Middle frontal gyrus (tissue), 1 donor: ENCODE data around the gene CEMP1.

Experiments used
- DNase-seq: peaks from one replicate; pipeline ENCODE4 v3.0.0-alpha.2; 2015; ENCODE audit warnings: low spot score; ENCODE audit errors: extremely low spot score

The CEMP1 gene

DNA sequence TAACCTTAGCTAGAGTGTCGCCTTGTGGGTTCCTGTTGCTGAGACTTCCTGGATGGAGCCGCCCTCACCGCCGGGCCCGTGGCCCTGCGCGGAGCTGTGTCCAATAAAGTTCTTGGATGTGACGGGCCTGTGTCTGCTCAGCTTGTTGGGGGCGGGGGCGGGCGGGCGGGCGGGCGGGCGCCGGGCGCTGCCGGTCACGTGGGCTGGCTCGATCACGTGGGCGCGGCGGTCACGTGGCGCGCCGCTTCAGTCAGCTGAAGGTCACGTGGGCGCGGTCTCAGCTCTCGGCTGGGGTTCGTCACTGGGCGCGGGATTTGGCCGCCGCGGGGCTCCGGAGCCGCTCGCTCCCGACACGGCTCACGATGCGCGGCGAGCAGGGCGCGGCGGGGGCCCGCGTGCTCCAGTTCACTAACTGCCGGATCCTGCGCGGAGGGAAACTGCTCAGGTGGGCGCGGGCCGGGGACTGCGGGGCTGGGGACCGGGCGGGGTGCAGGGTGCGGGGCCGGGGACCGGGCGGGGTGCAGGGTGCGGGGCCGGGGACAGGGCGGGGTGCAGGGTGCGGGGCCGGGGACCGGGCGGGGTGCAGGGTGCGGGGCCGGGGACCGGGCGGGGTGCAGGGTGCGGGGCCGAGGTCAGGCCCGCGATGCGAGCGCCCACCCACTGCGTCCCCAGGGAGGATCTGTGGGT, 11.0 kb downstream of the CEMP1 start, which contains the start of gene AMDHD2:
AMDHD2 (plus strand) TSS at position 275 of the 687 bp plus-strand sequence; CDS start at position 363, 88 bp downstream.
- peak; percentile 69 for DNase-seq

GRCh38 chr16:2519711-2520080, 11.5 kb downstream of the CEMP1 start:
- no peak for DNase-seq

- DNase-seq = no peak
These were observed 12.1 kb downstream of the CEMP1 start for GRCh38 chr16:2518823-2519710.

GRCh38 chr16:2517954-2518605, 13.1 kb downstream of the CEMP1 start:
- DNase-seq = no peak

DNA sequence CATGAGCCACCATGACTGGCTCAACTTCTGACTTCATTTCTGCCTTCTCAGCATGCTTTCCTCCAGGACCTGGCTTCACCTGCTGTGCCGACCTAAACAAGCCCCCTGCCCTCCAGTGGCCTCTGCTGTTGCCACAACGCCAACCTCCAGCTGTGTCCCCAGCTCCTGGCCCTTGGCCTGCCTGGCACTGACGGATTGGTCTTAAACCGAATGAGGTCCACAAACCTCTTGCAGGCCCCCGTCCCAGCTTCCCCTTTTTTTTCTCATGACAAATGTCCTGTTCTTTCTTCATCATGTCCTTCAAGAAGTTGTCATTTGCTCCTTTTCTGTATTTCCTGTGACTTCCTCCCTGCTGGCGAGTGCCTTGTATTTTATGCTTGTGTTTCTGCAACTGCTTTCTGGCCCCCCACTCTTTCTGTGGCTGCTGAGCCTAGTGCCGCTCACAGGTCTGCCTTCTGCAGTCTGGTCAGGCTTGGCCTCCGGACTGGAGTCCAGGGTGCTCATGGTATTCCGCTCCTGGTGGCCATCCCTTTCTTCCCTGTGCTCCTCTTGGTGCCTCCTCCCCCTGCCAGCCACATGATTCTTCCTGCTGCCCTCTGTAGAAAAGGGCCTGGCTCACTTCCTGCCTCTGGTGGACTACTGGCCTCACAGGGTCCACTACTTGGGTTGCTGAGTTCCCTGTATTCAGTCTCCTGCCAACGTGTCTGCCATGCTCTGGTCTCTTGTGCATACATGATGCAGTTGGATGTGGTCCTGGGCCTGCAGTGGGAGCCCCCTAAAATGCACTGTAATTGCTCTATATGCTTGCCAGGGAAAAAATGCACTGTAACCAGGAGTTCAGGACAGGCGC, 14.6 kb downstream of the CEMP1 start:
- no peak for DNase-seq

- DNase-seq = no peak
These were observed 15.9 kb downstream of the CEMP1 start for GRCh38 chr16:2515180-2515851.

DNA sequence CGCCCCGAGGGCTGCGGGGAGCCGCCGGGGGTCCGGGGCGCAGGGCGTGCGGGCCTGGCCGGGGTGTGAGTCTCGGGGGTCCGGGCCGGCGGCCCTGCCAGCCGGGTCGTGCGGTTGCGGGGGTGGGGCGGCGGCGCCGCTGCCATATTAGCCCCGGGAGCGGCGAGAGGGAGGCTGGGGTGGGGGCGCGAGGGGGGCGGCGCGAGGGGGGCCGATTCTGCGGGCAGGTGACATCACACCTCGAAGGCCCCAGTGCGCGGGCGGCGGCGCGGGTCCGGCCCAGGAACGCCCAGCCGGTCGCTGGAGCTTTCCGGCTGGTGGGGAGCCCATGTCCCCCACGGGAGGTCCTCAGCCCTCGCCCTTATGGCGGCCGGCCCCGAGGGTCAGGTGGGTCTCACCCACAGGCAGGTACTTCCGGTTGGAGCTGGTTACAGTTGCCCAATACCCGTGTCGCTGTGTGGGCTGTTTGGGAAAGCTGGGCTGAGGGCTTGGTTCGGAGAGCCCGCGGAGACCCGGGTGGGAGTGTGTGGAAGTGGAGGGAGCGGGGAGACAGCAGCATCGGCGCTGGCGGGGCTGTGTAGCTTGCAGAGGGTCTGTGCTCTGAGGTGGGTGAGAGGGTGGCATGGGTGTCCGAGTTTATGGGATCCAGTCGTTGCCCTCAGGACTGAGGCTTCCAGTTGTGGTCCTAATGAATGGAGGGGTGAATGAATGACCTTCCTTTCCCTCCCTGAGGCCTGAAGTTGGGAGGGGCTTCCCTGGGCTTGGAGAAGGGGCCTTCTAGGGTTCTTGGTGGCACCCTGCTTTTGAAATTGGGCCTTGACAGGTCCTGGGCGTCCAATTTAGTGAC, 16.7 kb downstream of the CEMP1 start:
- DNase-seq = no peak

GRCh38 chr16:2513405-2514332, 17.5 kb downstream of the CEMP1 start, which contains the start of gene ATP6V0C:
Gene ATP6V0C, plus strand, starts transcription at chr16:2513952. Its CDS starts 152 bp downstream, at chr16:2514104.
- DNase-seq = peak; percentile 88

- no peak for DNase-seq
These were observed 18.3 kb downstream of the CEMP1 start for GRCh38 chr16:2512735-2513404.

DNA sequence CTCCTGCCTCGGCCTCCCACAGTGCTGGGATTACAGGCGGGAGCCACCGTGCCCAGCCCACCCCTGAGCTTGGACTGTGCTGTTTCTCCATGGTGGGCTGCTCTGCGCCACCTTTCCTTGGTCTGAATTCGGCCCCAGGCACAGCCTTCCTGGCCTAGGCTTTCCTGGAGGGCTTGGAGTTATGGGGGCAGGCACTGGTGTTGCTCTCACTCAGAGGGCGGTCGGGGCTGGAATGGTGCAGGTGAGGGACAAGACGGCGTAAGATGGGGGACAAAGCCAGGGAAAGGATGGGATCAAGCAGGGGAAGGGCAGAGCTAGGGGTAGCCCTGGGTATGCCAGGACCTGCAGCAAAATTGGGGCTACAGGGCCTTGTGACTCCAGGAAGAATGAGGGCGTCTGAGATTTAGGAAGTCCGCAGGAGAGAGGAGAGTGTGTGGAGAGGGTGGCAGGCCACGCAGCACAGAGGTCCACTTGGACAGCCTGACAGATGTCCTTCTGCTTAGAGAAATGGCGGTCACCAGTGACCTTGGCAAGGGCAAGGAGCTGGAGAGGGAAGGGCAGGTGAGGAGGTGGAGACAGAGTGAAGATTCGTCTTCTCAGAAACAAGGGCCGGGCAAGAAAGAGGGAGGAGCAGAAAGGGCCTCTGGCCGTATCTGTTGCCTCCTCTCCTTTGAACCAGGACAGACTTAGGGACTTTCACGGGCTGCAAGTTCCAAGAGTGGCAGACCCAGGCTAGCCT, 19.0 kb downstream of the CEMP1 start:
- DNase-seq = no peak

DNA sequence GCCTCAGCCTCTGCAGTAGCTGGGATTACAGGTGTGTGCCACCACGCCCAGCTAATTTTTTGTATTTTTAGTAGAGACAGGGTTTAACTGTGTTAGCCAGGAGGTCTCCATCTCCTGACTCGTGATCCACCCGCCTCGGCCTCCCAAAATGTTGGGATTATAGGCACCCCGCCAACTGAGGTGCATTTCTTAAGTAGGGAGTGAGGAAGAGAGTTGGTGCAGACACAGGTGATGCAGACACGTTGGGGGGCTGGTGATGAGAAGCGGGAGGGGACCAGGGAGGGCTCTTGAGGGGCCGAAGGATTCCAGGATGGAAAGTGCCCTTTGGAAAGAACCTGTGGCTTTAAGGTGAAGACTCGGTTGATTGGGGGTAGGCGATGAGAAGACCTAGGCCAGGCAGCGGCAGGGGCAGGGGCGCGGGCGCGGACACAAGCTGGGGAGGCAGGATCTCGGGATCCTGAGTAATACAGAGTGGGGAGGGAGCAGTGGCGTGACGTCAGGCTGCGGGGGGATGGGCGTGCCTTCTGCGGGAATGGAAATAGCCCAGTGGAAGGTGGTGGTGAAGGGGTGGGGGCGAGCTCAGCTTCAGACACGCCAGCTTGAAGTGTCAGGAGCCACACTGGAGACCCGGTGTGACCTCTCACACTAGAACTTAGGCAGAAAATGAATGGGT, 19.9 kb downstream of the CEMP1 start:
- DNase-seq = peak; percentile 32

- DNase-seq = no peak
These were observed 22.3 kb downstream of the CEMP1 start for GRCh38 chr16:2508722-2509400.

GRCh38 chr16:2507665-2508064, 23.5 kb downstream of the CEMP1 start:
- DNase-seq = no peak

- DNase-seq = no peak
These were observed 24.1 kb downstream of the CEMP1 start for GRCh38 chr16:2507052-2507659.

GRCh38 chr16:2505695-2506094, 25.5 kb downstream of the CEMP1 start:
- no peak for DNase-seq
